Measurements from ENCODE around the gene TGM6. TPM values are rescaled to one million over a fixed set of nuclear protein-coding genes. Genes with fewer than 3 reads are reported as not detected.

Gene TGM6
- total RNA-seq, 1 donor from 2014 or later = not detected

GRCh38 chr20:2480381-2480780, 99.7 kb downstream of the TGM6 start:
- Mint-ChIP-seq H3K36me3 (ENCODE audit: low read depth) (peaks cover 40% of the 10 kb centered on the region), H3K27me3 (ENCODE audit: low read depth) (no peaks in the 10 kb centered on the region), H3K9me3 (ENCODE audit: low read depth) (no peaks in the 10 kb centered on the region), H3K27ac (ENCODE audit: unreplicated experiment) (no peak overlapping the region), H3K4me3 (ENCODE audit: unreplicated experiment) (no peak overlapping the region), H3K4me1 (ENCODE audit: low read depth) (no peaks in the 10 kb centered on the region)
- no peak for TF ChIP-seq CTCF (IDR thresholded peaks at IDR 0.05)
- DNase-seq (ENCODE audit: low spot score) = no peak

Other genes with a start within 250 kb of the TGM6 start
- not detected in 3 replicates for gene TGM3, start 84.9 kb upstream of the TGM6 start, total RNA-seq
- 99.8 to 103 TPM (median 103 TPM) in 3 replicates for gene SNRPB, start 89.9 kb downstream of the TGM6 start, total RNA-seq
- 9.6 to 12.2 TPM (median 11.5 TPM) in 3 replicates for gene ZNF343, start 128.0 kb downstream of the TGM6 start, total RNA-seq
- not detected in 3 replicates for gene TMC2, start 155.7 kb downstream of the TGM6 start, total RNA-seq

All from chondrocyte (in vitro differentiated cells).